ENCODE results near the gene MLXIP.

MLXIP gene

DNA sequence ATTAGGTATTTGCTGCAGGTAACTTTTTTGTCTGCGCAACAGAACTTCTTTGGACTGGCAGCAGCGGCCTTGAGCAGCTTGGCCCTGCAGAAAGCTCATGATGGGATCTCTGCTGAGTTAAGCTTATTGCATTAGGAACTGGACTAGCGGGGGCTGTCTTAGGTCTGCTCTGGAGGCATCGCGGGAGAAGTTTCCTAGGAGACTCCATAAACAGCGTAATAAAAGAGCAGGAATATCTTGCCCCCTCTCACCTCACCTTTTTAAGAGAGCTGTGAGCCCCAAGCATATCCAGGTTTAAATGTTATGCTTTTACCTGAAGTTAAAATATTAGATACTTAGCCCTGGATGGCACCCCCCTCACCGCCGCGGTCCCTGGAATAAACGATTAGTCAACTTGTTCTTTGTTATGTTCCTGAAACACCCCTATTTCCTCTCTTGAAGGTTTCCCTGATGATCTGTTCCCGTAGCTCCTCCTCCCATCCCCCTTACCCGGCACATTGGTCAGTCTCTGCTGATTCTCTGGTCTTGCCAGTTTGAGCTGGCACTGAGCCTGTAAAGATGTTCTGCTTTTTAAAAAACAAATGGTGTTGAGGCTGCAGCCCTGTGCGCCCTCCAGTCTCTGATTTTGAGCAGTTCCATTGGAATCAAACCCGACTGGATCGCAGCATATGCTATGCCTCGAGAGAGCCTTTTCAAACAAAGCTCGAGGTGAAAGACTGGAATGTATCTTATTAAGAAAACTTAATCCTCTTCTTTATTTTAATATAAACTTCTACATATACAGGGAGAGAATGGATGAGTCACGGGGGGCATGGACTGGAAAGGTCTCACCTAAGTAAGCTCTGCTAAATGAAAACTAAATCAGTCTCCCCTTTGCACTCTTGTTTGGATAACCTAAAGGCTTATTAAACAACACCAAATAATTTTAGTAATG, 1.9 kb downstream of the MLXIP start:
- DNase-seq, result peak in 1 of 2 donors; percentile 44

DNA sequence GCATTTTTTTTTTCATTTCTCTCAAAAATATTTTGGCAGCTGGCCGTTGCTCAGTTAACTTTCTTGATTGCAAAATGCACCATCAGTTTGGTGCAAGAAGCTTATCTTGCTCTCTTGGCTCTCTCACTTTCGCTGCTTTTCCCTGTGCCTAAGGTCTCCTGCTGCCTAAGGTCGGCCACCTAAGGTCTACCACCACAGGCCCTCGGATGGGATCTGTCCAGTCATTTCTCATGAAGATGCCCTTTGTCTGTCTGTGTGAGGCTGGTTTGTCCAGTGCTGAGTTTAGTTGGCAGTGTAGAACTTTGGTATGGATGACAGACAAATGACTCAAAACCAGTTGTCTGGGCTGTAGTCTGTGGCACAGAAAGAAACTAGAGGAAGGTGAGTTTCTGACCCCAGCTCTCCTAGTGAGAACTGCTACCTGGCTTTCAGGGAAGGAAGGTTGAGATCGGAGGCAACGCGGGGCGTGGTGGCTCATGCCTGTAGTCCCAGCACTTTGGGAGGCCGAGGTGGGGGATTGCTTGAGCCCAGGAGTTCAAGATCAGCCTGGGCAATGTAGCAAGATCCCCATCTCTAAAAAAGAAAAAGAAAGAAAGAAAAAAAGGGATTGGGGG, 2.6 kb downstream of the MLXIP start:
- DNase-seq, result no peak

DNA sequence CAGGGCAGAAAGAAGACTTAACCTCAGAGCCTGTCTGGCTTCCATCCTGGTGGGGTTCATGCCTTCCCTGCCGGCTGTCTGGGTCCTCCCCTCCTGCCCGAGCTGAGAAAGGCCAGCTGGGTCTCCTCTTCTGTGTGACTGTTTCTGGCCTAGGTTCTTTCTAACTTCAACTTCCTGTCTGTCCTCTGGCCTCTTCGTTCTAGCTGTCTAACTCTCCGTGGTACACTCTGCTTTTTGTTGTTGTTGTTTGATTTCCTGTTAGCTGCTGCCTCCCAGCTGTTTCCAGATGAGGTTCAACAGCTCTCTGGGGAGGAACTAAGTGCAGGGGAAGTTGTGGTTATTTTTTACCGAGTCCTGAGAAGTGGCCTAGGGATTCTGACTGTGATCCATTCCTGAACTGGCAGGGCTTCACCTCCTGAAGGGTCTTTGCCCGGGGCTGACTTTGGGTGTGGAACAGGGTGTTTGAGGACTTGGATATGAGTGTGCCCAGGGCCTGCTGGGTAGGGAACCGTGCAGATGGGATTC, 3.2 kb downstream of the MLXIP start:
- peak; percentile 35 to 62 for DNase-seq

DNA sequence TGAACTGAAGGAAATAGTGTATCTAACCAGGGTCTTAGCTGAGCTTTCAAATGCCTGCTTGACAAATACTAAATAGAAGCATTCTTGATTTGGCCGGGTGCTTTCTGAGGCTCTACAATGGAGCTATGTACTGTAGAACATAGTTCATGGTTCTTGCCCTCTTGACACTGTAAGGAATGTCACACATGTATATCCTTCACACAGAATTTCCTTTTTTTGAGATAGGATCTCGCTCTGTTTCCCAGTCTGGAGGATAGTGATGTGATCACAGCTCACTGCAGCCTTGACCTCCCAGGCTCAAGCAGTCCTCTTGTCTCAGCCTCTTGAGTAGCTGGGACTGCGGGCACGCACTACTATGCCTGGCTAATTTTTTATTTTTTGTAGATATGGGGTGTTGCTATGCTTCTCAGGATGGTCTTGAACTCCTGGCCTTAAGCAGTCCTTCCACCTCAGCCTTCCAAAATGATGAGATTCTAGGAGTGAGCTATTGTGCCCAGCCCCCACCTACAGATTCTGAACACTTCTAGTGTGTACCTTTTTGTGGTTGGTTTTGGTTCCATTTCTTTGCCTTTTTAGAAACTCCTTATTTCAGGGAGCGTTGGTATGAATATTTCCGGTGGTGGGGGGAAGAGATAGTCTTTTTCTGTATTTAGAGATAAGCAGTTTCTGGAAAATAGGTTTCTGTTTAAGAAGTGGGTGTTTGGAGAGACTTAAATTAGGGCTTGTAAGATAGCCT, 4.2 kb downstream of the MLXIP start:
- DNase-seq, result no peak

DNA sequence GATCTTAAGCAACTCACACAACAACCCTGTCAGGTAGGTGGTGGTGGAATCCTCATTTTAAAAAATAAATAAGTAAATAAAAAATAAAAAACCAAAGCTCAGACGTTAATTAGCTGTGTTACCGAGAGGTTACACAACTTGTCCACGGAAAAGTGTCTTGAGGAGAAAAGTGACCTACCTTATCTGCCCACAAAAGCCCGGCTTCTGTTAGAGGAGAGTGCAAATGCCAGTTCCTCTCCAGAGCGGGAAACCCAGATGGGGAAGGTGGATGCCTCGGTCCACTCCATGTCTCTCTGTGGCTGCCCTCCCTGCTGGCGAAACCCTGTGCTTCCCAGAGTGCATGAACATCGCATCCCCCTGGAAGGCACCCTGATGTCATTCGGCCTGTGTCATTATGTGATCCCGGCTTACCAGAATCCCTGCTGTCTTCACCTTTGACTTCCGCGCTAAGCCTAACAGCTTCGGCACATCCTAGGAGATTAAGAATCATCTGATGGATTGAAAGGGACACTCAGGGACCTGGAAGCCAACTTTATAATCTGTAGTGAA, 6.4 kb downstream of the MLXIP start:
- DNase-seq, result no peak

DNA sequence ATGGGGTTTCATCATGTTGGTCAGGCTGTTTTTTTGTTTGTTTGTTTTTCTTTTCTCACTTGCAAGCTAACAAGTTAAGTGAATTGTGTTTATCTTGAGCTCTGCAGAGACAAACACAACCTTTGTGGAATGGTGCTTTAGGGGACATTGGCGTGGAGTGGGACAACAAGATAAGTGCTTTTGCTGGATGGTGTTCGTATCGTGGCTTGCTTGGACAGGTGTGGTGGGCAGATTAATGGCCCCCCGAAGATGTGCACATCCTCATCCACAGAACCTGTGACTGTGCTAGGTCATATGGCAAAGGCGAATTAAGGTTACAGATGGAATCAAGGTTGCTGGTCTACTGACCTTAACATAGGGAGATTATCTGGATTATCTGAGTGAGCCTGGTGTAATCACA, 7.0 kb downstream of the MLXIP start:
- DNase-seq, result no peak

DNA sequence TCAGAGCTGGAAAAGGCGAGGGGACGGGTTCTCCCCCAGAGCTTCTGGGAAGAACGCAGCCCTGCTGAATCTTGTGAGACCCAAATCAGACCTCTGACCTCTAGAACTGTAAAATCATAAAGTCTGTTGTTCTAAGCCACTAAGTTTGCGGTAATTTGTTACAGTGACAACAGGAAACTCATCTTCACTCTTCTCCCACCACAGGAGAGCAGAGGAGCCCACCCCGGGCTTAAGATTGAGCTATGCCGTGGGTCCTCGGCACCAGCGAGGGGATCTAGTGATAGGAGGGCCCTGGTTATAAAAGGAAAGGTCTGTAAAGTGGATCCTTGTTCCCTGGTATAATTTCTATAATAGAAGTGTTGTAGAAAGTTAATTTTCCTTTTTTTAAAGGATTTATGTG, 7.6 kb downstream of the MLXIP start:
- DNase-seq, result no peak

DNA sequence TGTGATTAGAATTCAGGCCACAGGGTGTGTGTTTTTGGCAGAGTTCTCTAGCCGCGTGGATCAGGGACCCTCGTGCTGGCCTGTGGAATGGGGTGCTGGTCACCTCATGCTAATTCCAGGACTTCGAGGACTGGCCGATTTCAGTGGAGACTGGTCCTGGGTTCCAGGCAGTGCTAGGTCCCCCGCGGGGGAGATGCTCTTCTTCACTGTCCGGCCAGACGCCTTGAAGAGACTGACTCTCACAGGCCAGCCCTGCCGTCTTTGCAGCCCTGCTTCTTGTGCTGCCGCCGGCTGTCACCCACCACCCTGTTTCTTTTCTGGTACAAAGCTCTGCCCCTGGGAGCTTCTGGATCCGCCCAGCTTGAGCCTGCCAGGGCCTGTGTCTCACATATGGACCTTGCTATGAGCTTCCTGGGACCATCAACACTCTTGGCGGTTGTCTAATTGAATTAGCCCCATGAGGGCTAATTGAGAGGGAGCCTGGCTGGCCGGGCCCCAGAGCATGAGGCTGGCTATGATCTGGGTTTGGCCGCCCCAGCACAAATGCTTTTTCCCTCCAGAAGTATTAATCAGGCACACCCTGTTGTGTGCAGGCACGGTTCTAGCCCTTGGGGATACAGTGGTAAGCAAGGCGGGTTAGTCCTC, 8.2 kb downstream of the MLXIP start:
- DNase-seq, result no peak

DNA sequence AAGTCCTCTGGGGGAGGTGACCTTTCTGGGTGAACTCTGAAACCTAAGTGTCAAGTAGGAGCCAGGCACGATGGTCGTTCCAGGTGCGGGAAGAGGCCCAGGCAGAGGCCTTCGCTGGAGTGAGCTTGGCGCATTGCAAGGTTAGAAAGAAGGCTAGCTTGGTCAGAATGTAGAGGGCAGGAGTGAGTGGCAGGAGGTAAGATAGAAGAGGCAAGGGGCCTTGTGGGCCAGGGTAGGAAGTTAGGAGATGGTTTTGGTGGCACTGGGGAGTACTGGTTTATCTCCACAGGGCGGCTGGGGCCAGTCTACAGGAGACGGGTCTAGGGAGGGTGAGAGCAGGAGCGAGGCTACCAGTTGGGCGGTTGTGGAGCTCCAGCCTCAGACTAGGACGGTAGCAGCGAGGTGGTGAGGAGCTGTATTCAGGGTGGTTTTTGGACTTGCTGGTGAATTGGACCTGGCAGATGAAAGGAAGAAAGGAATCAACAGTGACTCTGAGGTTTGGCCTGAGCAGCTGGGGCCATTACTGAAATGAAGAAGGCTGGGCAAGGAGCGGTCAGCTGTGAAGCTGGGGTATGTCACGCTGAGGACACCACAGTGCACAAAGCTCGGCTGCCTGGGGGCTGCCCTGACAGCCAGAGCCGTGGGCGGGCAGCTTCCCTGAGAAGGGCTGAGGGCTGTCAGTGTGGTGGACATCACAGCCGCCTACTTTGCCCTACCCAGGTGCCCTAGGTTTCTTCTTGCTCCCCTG, 9.0 kb downstream of the MLXIP start:
- DNase-seq, result no peak

DNA sequence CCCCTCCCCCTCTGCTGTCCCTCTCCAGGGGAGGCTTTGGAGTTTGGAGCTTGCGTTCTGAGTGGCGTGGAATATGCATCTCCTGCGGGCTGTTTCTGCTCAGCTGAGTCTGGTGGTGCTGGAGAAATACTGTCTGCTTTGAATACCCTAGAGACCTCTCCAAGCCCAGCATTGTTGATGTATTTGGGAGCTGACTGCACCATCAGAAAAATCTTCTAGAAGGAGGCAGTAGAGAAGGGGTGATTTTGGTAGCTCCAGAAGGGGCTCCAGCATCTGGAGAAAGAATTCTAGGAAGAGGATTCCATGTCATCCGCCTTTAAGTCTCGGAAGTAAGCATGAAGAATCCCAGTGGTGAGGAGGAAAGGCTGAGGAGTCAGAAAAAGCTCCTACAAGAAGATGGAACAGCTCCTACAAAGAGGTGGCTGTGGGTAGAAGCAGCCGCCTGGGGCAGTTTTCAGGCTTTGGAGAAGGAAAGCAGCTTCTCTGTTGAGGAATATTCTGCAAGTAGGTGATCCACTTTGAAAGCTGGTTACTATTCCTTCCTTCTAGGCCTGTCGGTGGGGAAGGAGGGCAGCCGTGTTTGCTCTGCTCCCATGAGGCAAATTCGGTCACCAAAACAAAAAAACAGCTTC, 9.7 kb downstream of the MLXIP start:
- no peak for DNase-seq

DNA sequence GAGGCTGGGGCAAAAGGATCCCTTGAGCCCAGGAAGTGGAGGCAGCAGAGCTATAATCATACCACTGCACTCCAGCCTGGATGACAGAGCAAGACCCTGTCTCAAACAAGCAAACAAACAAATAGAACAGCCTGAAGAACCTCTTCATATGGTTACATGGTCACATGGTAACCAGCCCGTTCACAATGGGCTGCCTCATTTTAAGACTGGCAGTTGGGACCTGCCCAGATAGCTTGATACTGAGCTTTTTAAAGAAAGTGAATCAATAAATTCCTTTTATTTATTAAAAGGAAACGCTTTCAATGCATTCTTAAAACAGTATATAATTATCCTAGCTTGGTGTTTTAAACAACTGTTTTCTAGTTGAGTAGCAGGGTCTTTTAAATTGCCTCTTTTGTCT, 10.5 kb downstream of the MLXIP start:
- no peak for DNase-seq

DNA sequence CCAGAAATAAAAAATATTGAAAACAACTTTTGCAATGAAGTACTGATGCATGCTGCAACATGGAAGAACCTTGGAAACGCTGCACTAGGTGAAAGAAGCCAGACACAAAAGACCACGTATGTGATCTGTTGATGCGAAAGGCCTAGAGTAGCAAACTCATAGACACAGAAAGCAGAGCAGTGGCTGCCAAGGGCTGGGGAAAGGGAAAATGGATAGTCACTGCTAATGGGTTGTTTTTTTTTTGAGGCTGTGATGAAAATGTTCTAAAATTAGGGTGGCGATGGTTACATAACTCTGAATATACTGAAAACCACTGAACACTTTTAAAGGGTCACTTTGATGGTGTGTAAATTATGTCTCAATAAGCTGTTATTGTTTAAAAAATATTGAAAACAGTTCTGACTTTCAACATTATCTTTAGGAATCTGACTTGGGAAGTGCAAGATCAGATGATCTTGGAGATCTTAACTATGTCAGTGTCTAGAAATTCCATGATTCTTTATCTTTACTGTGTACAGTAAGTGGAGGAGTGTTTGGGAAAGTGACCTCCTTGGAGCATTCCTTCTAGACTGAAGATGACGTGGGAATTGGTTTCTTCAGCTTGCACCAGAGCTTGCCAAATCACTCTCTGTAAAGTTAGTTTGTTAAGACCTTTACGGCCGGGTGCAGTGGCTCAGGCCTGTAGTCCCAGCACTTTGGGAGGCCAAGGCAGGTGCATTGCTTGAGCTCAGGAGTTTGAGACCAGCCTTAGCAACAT, 12.4 kb downstream of the MLXIP start:
- DNase-seq, result no peak

DNA sequence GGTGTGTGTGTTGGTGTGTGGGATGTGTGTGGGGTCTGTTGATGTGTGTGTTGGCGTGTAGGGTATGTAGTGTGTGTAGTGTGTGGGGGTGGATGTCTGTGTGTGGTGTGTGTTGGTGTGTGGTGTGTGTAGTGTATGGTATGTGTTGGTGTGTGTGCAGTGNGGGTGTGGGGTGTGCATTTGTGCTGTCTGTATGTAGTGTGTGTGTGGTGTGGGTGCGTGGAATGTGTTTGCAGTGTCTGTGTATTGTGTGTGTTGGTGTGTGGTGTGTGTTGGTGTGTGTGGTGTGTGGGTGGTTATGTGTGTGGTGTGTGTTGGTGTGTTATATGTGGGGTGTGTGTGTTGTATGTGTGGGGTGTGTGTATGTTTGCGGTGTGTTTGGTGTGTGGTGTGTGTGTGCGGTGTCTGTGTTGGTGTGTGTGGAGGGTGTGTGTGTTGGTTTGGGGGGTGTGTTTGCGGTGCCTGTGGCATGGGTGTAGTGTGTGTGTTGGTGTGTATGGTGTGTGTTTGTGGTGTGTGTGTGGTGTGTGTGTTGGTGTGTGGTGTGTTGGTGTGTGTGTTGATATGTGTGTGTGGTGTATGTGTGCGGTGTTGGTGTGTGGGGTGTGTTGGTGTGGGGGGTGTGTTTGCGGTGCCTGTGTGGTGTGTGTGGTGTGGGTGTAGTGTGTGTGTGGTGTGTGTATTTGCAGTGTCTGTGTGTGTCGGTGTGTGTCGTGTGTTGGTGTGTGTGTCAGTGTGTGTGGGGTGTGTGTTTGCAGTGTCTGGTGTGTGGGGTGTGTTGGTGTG, 14.7 kb downstream of the MLXIP start:
- DNase-seq, result no peak

DNA sequence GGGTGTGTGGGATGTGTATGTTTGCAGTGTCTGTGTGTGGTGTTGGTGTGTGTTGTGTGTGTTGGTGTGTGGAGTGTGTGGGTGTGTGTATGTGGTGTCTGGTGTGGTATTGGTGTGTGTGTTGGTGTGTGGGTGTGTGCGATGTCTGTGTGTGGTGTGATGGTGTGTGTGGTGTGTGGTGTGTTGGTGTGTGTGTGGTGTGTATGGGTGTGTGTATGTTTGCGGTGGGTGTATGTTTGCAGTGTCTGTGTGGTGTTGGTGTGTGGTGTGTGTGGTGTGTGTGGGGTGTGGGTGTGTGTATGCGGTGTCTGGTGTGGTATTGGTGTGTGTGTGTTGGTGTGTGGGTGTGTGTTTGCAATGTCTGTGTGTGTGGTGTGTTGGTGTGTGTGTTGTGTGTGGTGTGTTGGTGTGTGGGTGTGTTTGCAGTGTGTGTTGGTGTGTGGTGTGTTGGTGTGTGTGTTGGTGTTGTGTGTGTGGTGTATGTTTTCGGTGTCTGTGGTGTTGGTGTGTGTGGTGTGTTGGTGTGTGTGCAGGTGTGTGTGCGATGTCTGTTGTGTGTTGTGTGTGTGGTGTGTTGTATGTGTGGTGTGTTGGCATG, 15.7 kb downstream of the MLXIP start:
- DNase-seq, result no peak

DNA sequence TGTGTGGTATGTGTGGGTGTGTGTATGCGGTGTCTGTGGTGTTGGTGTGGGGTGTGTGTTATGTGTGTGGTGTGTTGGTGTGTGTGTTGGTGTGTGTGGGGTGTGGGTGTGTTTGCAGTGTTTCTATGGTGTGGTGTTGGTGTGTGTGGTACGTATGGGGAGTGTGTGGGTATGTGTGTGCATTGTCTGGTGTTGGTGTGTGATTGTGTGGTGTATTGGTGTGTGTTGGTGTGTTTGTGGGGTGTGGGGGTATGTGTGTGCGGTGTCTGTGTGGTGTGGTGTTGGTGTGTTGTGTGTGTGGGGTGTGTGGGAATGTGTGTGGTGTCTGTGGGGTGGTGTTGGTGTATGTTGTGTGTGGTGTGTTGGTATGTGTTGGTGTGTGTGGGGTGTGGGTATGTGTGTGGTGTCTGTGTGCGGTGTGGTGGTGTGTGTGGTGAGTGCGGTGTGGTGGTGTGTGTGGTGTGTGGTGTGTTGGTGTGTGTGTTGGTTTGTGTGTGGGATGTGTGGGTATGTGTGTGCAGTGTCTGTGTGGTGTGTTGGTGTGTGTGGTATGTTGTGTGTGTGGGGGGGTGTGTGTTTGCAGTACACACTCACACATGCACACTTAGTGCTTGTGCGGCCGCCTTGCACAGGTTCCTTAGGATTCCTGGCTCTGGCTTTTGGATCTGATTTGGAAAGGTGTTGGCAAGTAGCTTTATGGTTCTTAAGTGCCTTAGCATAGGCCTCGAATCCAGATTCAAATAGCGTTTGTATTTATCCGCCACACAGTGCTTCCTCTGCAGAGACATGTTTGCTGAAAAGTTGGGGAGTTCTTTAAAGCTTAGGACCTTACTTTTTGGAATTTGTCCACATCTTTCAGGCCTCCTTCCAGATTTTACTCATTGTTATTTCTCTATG, 16.4 kb downstream of the MLXIP start:
- DNase-seq, result peak in 1 of 2 donors; percentile 30

DNA sequence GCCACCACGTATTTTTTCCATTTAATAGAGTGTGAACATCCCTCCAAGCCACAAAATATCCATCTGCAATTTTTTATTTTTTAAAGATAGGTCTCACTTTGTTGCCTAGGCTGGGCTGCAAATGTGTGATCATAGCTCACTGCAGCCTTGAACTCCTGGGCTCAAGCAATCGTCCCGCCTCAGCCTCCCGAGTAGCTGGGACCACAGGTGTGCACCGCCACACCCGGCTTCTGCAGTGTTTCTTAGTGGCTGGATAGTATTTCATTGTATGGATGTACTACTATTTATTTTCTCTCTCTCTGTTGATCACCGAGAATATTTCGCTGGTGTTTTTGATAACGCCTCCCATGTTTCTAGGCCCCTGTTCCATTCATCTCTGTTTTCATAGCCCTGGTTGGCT, 17.5 kb downstream of the MLXIP start:
- DNase-seq, result no peak

DNA sequence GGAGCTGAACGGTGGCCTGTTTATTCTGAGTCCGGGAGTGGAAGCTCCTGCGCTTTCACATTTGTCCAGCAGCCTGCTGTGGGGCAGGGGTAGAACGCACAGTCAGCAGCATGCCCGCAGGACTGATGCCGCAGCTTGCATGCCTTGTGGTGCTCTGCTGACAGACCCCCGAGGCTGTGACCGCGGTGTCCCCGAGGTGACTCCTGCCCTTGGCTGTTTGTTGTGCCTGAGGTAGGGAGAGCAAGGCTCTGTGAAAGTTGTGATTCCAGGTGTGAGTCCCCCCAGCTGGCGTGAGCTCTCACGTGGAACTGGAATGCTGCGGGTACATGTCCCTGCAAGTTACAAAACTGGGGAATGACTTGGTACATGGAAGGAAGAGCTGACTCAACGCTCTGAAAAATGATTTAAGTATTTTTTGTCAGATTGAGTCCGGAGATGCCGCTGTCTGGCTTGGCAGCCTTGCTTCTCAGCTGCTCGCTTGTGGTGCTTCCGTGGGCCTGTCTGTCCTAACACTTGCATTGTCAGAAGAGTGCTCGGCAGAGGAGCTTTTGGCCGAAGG, 18.1 kb downstream of the MLXIP start:
- no peak for DNase-seq

DNA sequence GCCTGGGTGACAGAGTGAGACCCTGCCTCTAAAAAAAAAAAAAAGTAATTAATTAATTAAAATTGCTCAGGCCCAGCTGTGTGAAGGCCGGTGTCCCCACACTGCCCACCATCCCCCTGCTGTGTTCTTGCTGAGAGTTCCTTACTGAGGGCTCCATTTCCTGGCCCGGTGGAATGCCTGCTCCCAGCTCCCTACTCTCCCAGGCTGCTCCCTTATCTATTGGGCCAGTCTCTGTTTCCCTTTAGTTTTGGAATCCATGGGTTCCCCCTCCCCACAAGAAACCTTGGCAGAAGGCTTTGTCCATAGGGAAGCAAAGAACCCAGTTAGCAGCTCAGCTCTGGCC, 19.0 kb downstream of the MLXIP start:
- DNase-seq, result no peak
